Activated B cell treated with CpG ODN at 0.5 μM for 24 hours (primary cell): ENCODE results near the gene SSR1. TPM values are rescaled to one million over a fixed set of nuclear protein-coding genes. Genes with fewer than 3 reads are reported as not detected.
A peak's percentile ranks its signal among the peaks of the same experiment; 100 is the strongest.

Source experiments
- ATAC-seq: fragments of 200-7000 bp; cut with Tn5 transposase; one replicate; pipeline ENCODE4 v1.10.0; 2021; ENCODE audit warnings: low read depth, mild to moderate bottlenecking, moderate library complexity
- CTCF ChIA-PET: fragments of 350-600 bp; sonication (Branson Sonifier 250); formaldehyde crosslinking; loops from one replicate; lab custom pipeline; 2021; ENCODE audit warnings: antibody characterized with exemption; lab: Charles Lee
- POLR2A ChIA-PET: fragments of 350-600 bp; sonication (Branson Sonifier 250); formaldehyde crosslinking; loops from one replicate; lab custom pipeline; 2021; ENCODE audit warnings: antibody characterized with exemption; lab: Charles Lee
- DNase-seq: peaks from one replicate; pipeline ENCODE4 v3.0.0; 2022
- H3K27ac Mint-ChIP-seq: one replicate; pipeline ENCODE4 v1.8.0; 2020; ENCODE audit warnings: mixed read lengths
- H3K27me3 Mint-ChIP-seq: one replicate; pipeline ENCODE4 v1.8.0; 2021; ENCODE audit warnings: mixed read lengths
- H3K36me3 Mint-ChIP-seq: one replicate; pipeline ENCODE4 v1.8.0; 2021; ENCODE audit warnings: low read depth, mixed read lengths
- H3K4me1 Mint-ChIP-seq: one replicate; pipeline ENCODE4 v1.8.0; 2021; ENCODE audit warnings: mixed read lengths
- H3K4me3 Mint-ChIP-seq: one replicate; pipeline ENCODE4 v1.8.0; 2020; ENCODE audit warnings: mild to moderate bottlenecking, mixed read lengths
- H3K9me3 Mint-ChIP-seq: one replicate; pipeline ENCODE4 v1.8.0; 2020; ENCODE audit warnings: mixed read lengths
- intact Hi-C: fragments of 100-400 bp; cut with micrococcal nuclease; formaldehyde crosslinking; loops from one replicate; pipeline ENCODE4 v1.15.1; 2024
- total RNA-seq: library from RNA; stranded (reverse); gene quantifications from 2 replicates; pipeline ENCODE4 v1.2.3, GENCODE V29; 2022
- TF ChIP-seq, protein P1 (sequence below): fragments of 200-600 bp; IDR thresholded peaks from one replicate; pipeline ENCODE4 v1.8.0; 2022; ENCODE audit warnings: antibody characterized with exemption, mild to moderate bottlenecking

Gene SSR1
- total RNA-seq, 1 donor from 2014 or later = 86.7 TPM

DNA sequence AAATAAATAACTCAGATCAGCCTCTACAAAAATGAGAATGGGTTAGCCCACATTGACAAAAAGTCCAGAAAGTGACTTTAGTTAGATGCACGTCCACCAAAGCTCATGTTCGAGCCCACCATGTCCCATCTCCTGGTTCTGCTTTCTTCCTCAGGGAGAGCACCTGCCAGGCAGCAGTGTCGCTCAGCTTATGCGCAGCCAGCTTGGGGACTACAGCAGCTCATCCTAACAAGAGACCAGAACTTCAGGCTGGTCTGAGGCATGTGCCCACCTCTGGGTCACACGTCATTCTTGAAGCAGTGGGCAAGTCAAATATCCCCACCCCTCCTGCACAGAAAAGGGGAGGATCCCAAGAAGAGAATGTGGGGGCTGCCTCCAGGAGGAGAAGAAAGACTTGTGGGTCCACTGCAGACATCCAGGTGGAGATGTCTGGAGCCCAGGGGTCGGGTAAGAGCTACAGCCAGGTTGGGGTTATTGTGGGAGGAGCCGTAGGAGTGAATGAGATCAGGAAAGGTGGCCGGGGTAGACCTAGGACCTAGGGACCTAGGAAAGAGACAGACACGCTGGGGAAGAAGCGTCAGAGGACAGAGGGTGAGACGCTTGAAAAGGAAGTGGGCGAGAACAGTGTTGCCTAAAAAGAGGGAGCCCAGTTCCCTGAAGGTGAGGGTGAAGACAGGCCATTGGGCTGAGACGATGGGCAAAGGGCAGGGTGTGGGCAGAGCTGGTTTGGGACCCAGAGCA, 52.5 kb downstream of the SSR1 start:
- Mint-ChIP-seq H3K36me3 (no peaks in the 10 kb centered on the region), H3K9me3 (no peaks in the 10 kb centered on the region), H3K27me3 (peaks cover 5% of the 10 kb centered on the region), H3K27ac (no peak overlapping the region), H3K4me3 (peak overlapping the region; percentile 90), H3K4me1 (peaks cover 34% of the 10 kb centered on the region)
- no peak for DNase-seq
- intact Hi-C loops = no loop called here
- ChIA-PET POLR2A (interaction anchor here (1.1 kb wide), 1 partner anchor 129 kb away, joined by 3 read pairs; the partner anchor contains the start of genes CAGE1 and RIOK1), CTCF (interaction anchor here (1.3 to 2.7 kb wide), 2 partner anchors 15 to 16 kb away, joined by 4 to 11 read pairs; no protein-coding TSS in a partner anchor)
- TF ChIP-seq, protein P1, sequence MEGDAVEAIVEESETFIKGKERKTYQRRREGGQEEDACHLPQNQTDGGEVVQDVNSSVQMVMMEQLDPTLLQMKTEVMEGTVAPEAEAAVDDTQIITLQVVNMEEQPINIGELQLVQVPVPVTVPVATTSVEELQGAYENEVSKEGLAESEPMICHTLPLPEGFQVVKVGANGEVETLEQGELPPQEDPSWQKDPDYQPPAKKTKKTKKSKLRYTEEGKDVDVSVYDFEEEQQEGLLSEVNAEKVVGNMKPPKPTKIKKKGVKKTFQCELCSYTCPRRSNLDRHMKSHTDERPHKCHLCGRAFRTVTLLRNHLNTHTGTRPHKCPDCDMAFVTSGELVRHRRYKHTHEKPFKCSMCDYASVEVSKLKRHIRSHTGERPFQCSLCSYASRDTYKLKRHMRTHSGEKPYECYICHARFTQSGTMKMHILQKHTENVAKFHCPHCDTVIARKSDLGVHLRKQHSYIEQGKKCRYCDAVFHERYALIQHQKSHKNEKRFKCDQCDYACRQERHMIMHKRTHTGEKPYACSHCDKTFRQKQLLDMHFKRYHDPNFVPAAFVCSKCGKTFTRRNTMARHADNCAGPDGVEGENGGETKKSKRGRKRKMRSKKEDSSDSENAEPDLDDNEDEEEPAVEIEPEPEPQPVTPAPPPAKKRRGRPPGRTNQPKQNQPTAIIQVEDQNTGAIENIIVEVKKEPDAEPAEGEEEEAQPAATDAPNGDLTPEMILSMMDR = no peak
- ATAC-seq = no peak

GRCh38 chr6:7258231-7258763, 54.7 kb downstream of the SSR1 start:
- Mint-ChIP-seq H3K4me3 (no peak overlapping the region), H3K27ac (no peak overlapping the region), H3K9me3 (no peaks in the 10 kb centered on the region), H3K27me3 (peaks cover 5% of the 10 kb centered on the region), H3K4me1 (peaks cover 34% of the 10 kb centered on the region), H3K36me3 (no peaks in the 10 kb centered on the region)
- TF ChIP-seq, protein P1 = no peak
- intact Hi-C loops = no loop called here
- ChIA-PET POLR2A (no interaction called here), CTCF (no interaction called here)
- DNase-seq (no peak), ATAC-seq (no peak)

GRCh38 chr6:7257521-7258230, 55.3 kb downstream of the SSR1 start:
- no peak for ATAC-seq
- Mint-ChIP-seq H3K4me3 (no peak overlapping the region), H3K27me3 (peaks cover 5% of the 10 kb centered on the region), H3K36me3 (no peaks in the 10 kb centered on the region), H3K9me3 (no peaks in the 10 kb centered on the region), H3K4me1 (peaks cover 34% of the 10 kb centered on the region), H3K27ac (no peak overlapping the region)
- no peak for DNase-seq
- ChIA-PET CTCF (no interaction called here), POLR2A (no interaction called here)
- TF ChIP-seq, protein P1 = no peak
- intact Hi-C loops = no loop called here

DNA sequence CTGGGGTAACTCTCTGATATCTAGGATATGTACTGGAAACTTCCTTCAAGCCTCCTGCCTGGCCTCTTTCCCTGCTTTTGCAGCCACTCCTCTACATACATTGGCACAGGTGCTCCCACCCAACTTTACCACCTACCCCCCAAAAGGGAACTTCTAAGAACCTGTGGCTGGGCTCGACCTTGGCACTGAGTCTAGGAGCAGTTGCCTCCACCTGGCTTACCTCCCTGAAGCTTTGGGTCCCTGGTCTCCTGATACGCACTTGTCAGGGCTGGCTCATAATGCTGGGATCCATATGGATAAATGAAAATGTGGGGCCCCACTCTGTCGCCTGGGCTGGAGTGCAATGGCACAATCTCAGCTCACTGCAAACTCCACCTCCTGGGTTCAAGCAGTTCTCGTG, 56.2 kb downstream of the SSR1 start:
- intact Hi-C loops = no loop called here
- H3K4me3 Mint-ChIP-seq = no peak overlapping the region
- ATAC-seq (no peak), DNase-seq (no peak)
- H3K9me3 Mint-ChIP-seq = no peaks in the 10 kb centered on the region
- no peak overlapping the region for H3K27ac Mint-ChIP-seq
- POLR2A ChIA-PET = interaction anchor here (0.6 kb wide), 1 partner anchor 97 kb away, joined by 4 read pairs; no protein-coding TSS in a partner anchor
- H3K36me3 Mint-ChIP-seq = no peaks in the 10 kb centered on the region
- CTCF ChIA-PET = no interaction called here
- TF ChIP-seq, protein P1 = no peak
- H3K4me1 Mint-ChIP-seq = peaks cover 28% of the 10 kb centered on the region
- H3K27me3 Mint-ChIP-seq = peaks cover 2% of the 10 kb centered on the region

- TF ChIP-seq, protein P1 = no peak
- POLR2A ChIA-PET = no interaction called here
- no peak for ATAC-seq
- Mint-ChIP-seq H3K4me1 (peaks cover 22% of the 10 kb centered on the region), H3K36me3 (peaks cover 7% of the 10 kb centered on the region), H3K27ac (no peak overlapping the region), H3K9me3 (no peaks in the 10 kb centered on the region), H3K27me3 (no peaks in the 10 kb centered on the region), H3K4me3 (no peak overlapping the region)
- no peak for DNase-seq
- CTCF ChIA-PET = no interaction called here
- intact Hi-C loops = no loop called here
Measured at GRCh38 chr6:7255918-7256317, 57.1 kb downstream of the SSR1 start.
